MCF 10A (cell line): ENCODE data around the gene CPA1. TPM values are rescaled to one million over a fixed set of nuclear protein-coding genes. Genes with fewer than 3 reads are reported as not detected.

Experiments used
- BruUV-seq: library from RNA; stranded (reverse); fragments of 400-500 nt; replicated peaks from 2 replicates; lab custom pipeline; 2021; lab: Mats Ljungman, UMichigan
- CTCF ChIA-PET: fragments of 300-600 bp; sonication (Branson Sonifier 250); formaldehyde crosslinking; extraction: SDS; loops from one replicate; lab custom pipeline; 2021; ENCODE audit warnings: antibody characterized with exemption, inconsistent platforms; lab: Yijun Ruan, JAX
- POLR2A ChIA-PET: fragments of 300-600, 350-650 bp; sonication (Branson Sonifier 250); formaldehyde crosslinking; extraction: SDS; loops from one replicate; lab custom pipeline; 2020; ENCODE audit warnings: antibody characterized with exemption, inconsistent platforms; lab: Yijun Ruan, JAX
- DNase-seq: peaks from one replicate; pipeline ENCODE4 v3.0.0-alpha.2; 2018; ENCODE audit not compliant: unreplicated experiment
- H3K27ac Mint-ChIP-seq: one replicate; pipeline ENCODE4 v1.8.0; 2022; ENCODE audit warnings: mild to moderate bottlenecking, low read depth, mixed read lengths; ENCODE audit not compliant: unreplicated experiment
- H3K27me3 Mint-ChIP-seq: one replicate; pipeline ENCODE4 v1.8.0; 2022; ENCODE audit warnings: mixed read lengths; ENCODE audit not compliant: insufficient read depth, unreplicated experiment
- H3K36me3 Mint-ChIP-seq: one replicate; pipeline ENCODE4 v1.8.0; 2022; ENCODE audit warnings: mild to moderate bottlenecking, moderate library complexity, mixed read lengths; ENCODE audit not compliant: insufficient read depth, unreplicated experiment
- H3K4me1 Mint-ChIP-seq: one replicate; pipeline ENCODE4 v1.8.0; 2022; ENCODE audit warnings: mixed read lengths; ENCODE audit not compliant: insufficient read depth, unreplicated experiment
- H3K4me3 Mint-ChIP-seq: one replicate; pipeline ENCODE4 v1.8.0; 2022; ENCODE audit warnings: mild to moderate bottlenecking, moderate library complexity, mixed read lengths; ENCODE audit not compliant: unreplicated experiment
- H3K9me3 Mint-ChIP-seq: one replicate; pipeline ENCODE4 v1.8.0; 2022; ENCODE audit warnings: mixed read lengths; ENCODE audit not compliant: unreplicated experiment
- intact Hi-C: fragments of 100-400 bp; cut with micrococcal nuclease; formaldehyde crosslinking; loops from 2 replicates; pipeline ENCODE4 v1.14.1; 2022
- total RNA-seq: library from RNA; stranded (reverse); gene quantifications from 2 replicates; pipeline ENCODE4 v1.2.3, GENCODE V29; 2022
- TF ChIP-seq, protein P1 (sequence below): fragments of 200-600 bp; IDR thresholded peaks from one replicate; pipeline ENCODE4 v1.8.0; 2022; ENCODE audit warnings: antibody characterized with exemption, mild to moderate bottlenecking; ENCODE audit not compliant: unreplicated experiment

Gene CPA1
- total RNA-seq, 1 experiment from 2014 or later, result not detected

DNA sequence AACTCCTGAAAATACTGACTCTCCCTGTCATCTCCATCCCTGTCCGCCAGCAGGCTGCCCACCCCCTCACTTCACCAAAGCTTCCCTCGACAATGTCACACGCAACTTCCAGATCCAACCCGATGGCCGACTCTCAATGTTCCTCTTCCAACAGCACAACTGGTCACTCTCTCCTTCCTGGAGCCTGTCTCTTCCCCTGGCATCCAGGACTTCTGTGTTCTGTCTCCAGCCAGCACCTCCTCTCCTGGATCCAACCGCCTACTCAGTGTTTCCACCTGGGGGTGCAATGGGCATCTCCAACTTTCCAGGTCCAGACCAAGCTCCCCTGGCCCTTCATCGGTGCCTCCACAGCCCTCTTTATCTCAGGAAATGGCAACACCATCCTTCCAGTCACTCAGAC, 27.1 kb upstream of the CPA1 start:
- H3K36me3 Mint-ChIP-seq, result peaks cover 7% of the 10 kb centered on the region
- H3K27me3 Mint-ChIP-seq, result no peaks in the 10 kb centered on the region
- POLR2A ChIA-PET, result interaction anchor here (0.6 to 2.3 kb wide), 4 partner anchors 10 to 60 kb away, joined by 3 to 12 read pairs (median 4); partner anchors contain the start of gene CPA4
- no peak overlapping the region for H3K27ac Mint-ChIP-seq
- CTCF ChIA-PET, result interaction anchor here (0.7 to 0.9 kb wide), 2 partner anchors 58 to 59 kb away, joined by 3 to 6 read pairs; no protein-coding TSS in a partner anchor
- peaks cover 57% of the 10 kb centered on the region for H3K4me1 Mint-ChIP-seq
- TF ChIP-seq, protein P1, sequence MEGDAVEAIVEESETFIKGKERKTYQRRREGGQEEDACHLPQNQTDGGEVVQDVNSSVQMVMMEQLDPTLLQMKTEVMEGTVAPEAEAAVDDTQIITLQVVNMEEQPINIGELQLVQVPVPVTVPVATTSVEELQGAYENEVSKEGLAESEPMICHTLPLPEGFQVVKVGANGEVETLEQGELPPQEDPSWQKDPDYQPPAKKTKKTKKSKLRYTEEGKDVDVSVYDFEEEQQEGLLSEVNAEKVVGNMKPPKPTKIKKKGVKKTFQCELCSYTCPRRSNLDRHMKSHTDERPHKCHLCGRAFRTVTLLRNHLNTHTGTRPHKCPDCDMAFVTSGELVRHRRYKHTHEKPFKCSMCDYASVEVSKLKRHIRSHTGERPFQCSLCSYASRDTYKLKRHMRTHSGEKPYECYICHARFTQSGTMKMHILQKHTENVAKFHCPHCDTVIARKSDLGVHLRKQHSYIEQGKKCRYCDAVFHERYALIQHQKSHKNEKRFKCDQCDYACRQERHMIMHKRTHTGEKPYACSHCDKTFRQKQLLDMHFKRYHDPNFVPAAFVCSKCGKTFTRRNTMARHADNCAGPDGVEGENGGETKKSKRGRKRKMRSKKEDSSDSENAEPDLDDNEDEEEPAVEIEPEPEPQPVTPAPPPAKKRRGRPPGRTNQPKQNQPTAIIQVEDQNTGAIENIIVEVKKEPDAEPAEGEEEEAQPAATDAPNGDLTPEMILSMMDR, result no peak
- DNase-seq, result no peak
- no TSS peak for BruUV-seq
- no peaks in the 10 kb centered on the region for H3K9me3 Mint-ChIP-seq
- intact Hi-C loops, result loop anchor here (10.0 kb wide), 1 partner anchor 148 kb away; the partner anchor contains the start of genes SSMEM1 and TMEM209
- no peak overlapping the region for H3K4me3 Mint-ChIP-seq

DNA sequence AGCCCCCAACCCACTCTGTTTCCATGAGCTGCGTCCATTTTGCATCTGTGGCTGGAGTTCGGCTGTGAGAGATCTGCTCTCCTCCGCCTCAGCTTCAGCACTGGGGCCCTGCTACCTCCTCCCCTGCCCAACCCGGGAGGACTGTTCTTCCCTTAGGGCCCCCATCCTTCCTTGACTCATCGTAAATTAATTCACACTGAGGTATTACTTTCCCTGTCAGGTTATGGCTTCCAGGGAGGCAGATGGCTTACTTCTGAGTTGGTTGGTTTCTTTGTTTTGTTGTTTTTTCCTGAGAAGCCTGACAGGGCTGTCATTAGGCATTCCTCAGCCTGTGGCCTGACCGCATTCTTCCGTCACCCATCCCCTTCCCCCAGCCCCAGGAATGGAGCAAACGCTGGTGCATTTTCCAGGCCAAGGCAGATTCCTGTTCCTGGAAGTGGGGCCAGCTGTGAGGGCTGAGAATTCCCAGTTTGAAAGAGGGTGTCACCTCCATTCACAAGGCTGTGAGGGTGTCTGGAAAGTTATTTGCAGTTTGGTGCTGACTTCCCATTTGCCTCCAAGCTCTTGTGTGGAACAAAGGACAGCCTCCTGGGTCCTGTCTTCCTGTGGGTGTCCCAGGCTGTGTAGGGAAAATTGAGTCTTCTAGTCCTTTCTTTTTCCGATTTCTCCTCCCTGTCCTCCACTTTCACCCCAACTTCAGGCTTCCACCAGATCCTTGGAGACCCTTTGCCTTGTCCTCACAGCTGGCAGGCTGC, 24.0 kb upstream of the CPA1 start:
- Mint-ChIP-seq H3K9me3 (peaks cover 15% of the 10 kb centered on the region), H3K4me1 (peaks cover 53% of the 10 kb centered on the region), H3K36me3 (peaks cover 13% of the 10 kb centered on the region), H3K4me3 (peak overlapping the region; percentile 50), H3K27ac (peak overlapping the region; percentile 68), H3K27me3 (no peaks in the 10 kb centered on the region)
- peak; percentile 95 for DNase-seq
- ChIA-PET CTCF (interaction anchor here (0.9 to 3.8 kb wide), 4 partner anchors 24 to 481 kb away, joined by 3 to 11 read pairs (median 3); partner anchors contain the start of gene CPA4), POLR2A (interaction anchor here (0.5 to 3.1 kb wide), 11 partner anchors 24 to 1617 kb away, joined by 3 to 26 read pairs (median 5); partner anchors contain the start of genes CPA4, KLHDC10 and TMEM209)
- intact Hi-C loops, result loop anchor here (2.0 to 10.0 kb wide), 3 partner anchors 63 to 151 kb away; partner anchors contain the start of genes CPA4, SSMEM1 and TMEM209
- no TSS peak for BruUV-seq
- TF ChIP-seq, protein P1, result no peak

DNA sequence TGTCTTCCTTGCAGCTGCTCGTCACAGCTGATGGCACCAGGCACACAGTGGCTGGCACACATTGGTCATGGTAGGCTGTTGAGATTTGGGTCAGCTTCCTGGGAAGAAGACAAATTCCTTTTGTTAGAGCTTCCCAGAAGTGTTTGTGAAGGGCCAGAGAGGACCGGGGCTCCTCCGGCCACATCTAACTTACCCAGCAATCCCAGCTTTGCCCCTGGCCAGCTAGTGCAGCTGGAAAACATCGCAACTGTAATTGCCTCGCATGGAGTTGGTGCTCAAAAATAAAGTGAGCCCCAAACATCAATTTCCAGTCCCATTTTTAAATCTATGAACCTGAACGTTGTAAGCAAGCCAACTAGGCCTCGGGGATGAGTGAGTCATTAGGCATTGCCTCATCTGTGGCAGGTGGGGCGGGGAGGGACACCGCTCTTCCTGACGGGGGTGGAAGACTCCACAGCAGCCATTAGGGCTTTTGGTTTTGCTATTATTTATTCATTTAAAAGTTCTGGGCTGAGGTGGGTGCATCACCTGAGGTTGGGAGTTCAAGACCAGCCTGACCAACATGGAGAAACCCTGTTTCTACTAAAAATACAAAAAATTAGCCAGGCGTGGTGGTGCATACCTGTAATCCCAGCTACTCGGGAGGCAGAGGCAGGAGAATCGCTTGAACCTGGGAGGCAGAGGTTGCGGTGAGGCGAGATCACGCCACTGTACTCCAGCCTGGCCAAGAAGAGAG, 23.2 kb upstream of the CPA1 start:
- CTCF ChIA-PET, result interaction anchor here (0.9 to 3.8 kb wide), 4 partner anchors 24 to 480 kb away, joined by 3 to 11 read pairs (median 3); partner anchors contain the start of gene CPA4
- Mint-ChIP-seq H3K27ac (peak overlapping the region; percentile 68), H3K4me1 (peaks cover 51% of the 10 kb centered on the region), H3K27me3 (no peaks in the 10 kb centered on the region), H3K4me3 (peak overlapping the region; percentile 50), H3K36me3 (peaks cover 13% of the 10 kb centered on the region), H3K9me3 (peaks cover 15% of the 10 kb centered on the region)
- TF ChIP-seq, protein P1, result no peak
- intact Hi-C loops, result loop anchor here (2.0 to 10.0 kb wide), 3 partner anchors 64 to 152 kb away; partner anchors contain the start of genes CPA4, SSMEM1 and TMEM209
- BruUV-seq, result no TSS peak
- POLR2A ChIA-PET, result interaction anchor here (0.5 to 3.1 kb wide), 8 partner anchors 24 to 1617 kb away, joined by 3 to 26 read pairs (median 5); partner anchors contain the start of genes CPA4, KLHDC10 and TMEM209
- DNase-seq, result peak; percentile 96
